Activated CD4-positive, alpha-beta T cell treated with anti-CD3 and anti-CD28 coated beads for 1 hour (primary cell): ENCODE results near the gene IKBKE.

Experiments
- DNase-seq: peaks from one replicate; pipeline ENCODE4 v3.0.0-alpha.2; 2020

Gene IKBKE

DNA sequence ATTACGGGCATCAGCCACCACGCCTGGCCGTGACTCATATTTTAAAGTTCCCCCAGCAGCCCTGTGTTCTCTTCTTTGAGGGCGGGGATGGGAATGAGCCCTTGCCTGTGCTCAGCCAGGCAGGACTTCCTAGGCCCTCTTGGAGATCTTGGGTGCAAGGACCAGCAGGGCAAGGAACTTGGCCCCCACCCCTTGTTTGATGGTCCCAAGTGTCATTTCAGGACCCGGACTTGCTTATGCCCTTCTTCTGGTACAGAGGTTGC, 46.4 kb downstream of the IKBKE start:
- DNase-seq: no peak

DNA sequence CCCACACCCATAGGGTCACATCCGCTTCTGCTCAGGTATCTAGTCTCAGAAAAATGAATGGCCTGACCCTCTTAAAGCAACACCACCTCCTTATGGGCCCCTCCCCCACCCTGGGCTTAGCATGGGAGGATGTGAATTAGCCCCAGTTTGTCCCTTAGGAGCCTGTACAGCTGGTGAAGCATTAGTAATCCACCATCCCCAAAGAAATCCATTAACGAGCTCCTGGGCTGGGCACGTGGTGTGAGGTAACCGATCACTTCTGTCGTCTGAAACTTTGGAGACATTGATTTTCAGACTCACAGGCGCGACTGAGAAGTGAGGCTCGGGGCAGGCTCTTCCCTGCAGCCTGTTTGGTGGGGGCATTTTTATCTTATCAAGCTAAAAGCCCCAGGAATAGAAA, 47.5 kb downstream of the IKBKE start:
- DNase-seq: no peak

GRCh38 chr1:206518206-206518605, 47.9 kb downstream of the IKBKE start:
- no peak for DNase-seq

- DNase-seq: no peak
Observed at GRCh38 chr1:206518743-206519142, 48.5 kb downstream of the IKBKE start.

- no peak for DNase-seq
Observed at GRCh38 chr1:206521127-206521526, 50.9 kb downstream of the IKBKE start.

GRCh38 chr1:206521694-206522402, 51.6 kb downstream of the IKBKE start:
- no peak for DNase-seq

DNA sequence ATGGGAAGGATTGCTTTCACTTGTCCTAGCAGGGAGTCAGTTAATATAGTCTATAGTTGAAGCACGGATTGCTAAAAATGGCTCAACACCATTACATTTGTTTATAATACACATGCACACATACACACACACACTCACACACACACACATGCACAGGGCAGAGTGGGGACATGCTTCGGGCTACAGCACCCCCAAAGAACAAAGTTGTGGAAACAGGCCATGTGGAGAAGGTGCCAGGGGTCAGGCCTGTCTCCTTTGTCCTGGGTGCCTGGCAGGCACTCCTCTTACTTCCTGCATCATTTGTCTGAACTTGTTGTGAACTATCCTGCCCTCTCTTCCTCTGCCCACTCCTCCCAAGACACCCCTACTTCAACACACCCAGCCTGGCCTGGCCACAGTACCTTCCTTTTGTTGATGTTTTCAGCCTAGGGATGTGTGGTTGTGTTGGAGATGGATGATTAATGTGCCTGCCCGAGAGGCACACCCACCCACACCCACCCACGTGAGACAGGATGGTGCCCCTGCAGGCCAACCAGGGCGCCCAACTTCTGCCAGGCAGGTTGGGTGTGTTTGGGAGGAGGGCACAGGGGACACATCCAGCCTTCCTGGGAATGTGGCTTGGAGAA, 54.6 kb downstream of the IKBKE start:
- DNase-seq: no peak

DNA sequence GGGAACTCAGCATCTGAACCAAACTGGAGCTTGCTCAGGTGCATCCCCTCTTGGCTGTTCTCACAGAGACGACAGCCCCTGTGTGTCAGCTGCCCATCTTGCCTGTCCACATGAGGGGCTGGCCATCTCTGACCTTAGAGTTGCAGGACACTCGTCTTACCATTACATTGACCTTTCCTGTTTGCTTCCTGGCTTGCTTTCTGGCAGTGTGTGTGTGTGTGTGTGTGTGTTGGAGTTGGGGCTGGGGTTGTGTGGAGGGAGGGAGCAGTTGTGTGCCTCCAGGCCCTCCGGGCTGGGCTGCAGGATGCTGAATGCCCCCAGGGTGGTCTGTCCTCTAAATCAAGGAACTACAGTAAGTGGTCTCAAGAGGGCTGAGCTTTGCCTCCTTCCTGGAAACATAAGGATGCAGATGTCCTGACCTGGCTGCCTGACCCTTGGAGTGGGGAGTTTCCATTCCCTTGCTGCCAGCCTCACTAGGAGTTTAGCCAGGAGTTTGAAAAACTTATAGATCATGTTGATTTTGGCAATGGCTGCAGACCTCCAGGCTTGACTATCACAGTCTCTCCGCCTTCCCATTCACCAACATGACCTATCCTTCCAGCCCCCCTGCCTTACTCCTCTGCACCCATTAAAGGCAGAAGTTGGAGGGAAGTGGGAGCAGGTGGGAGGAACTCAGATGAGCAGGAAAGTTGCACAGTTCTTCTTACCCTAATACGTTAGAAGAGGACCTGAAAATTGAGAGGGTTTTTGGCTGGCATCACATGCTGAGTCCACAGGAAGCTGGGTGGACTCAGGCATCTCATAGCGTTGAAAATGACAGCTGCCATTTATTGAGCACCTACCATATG, 56.0 kb downstream of the IKBKE start:
- DNase-seq: no peak

GRCh38 chr1:206529425-206529824, 59.1 kb downstream of the IKBKE start:
- DNase-seq: no peak

- DNase-seq: no peak
Observed at GRCh38 chr1:206532368-206532767, 62.1 kb downstream of the IKBKE start.

DNA sequence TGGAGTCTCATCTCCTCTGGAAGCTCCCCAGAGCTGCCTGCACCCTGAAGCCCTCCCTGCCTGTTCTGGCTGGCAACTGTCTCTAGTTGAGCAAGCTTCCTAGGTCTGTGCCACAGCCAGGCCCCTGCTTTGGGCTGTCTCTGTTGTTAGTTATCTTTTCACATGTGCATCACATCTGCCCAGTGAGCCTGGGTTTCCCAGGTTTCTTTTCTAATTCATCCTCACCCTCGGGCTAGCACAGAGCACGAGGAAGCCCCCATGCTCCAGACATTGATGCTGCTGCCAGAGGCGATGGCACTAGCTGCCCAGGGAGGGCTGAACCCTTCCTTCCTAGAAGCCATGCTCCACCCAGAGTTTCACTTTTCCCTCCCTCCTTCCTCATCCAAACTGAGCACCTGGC, 64.3 kb downstream of the IKBKE start:
- no peak for DNase-seq

GRCh38 chr1:206535853-206536188, 65.5 kb downstream of the IKBKE start:
- DNase-seq: no peak

- DNase-seq: no peak
Observed at GRCh38 chr1:206537141-206537540, 66.9 kb downstream of the IKBKE start.

DNA sequence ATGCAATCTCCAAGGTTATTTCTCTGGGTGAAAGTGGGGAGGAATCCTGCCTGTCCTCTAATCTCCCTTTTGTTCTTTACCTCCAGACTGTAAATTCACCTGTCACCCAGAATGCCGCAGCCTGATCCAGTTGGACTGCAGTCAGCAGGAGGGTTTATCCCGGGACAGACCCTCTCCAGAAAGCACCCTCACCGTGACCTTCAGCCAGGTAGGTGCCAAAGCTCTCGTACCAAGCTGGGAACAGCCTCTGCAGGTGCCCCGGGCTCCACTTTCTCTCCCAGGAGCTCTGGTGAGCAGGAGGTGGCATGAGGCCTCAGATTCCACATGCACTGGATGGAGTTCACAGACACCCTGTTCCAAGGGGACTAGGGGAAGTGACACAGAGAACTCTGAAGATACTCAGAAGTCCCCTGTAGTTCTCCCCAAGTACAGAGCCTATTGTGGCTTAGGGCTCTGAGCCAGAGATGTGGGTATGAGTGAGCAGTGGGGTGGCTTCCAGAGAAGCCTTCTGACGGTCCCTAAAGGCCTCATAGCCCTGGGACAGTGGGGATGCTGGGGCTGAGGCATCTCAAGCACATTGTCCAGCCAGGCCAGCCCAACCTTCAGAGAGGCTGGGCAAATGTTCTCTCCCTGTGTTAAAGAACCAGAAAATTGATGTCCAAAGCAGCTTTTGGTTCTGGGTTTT, 68.0 kb downstream of the IKBKE start:
- DNase-seq: no peak

GRCh38 chr1:206538901-206539640, 68.8 kb downstream of the IKBKE start:
- no peak for DNase-seq

DNA sequence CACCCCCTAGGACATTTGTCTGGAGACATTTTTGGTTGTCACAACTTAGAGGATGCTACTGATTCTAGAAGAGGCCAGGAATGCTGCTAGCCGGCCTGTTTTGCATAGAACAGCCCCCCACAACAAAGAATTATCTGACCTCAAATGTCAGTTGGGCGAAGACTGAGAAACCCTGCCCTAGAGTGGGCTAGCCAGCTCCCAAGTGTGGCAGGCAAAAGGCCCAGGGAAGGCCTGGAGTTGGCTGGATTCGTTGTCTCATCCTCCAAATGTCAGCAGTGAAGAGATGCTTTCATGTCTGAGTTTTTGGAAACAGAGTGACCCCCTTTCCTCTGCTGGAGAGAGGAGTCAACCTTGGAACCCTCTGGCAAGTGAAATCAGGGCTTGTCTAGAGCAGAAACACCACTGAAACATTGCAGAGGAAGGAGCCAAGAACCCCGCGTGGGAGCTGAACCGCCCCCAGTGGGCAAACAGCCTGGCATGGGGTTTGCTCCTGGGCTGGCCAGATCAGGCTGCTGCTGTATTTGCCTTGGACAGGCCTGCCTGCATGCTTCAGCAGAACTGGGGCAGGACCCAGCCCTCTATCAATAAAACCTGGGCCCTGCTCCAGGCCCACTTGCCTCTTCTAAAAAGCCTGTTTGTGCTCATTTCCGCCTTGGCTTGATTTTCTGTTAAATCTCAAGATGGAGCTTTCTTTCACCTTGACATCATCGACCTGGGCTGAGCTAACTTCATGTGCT, 69.9 kb downstream of the IKBKE start:
- DNase-seq: no peak

GRCh38 chr1:206541236-206541833, 71.1 kb downstream of the IKBKE start:
- DNase-seq: no peak

DNA sequence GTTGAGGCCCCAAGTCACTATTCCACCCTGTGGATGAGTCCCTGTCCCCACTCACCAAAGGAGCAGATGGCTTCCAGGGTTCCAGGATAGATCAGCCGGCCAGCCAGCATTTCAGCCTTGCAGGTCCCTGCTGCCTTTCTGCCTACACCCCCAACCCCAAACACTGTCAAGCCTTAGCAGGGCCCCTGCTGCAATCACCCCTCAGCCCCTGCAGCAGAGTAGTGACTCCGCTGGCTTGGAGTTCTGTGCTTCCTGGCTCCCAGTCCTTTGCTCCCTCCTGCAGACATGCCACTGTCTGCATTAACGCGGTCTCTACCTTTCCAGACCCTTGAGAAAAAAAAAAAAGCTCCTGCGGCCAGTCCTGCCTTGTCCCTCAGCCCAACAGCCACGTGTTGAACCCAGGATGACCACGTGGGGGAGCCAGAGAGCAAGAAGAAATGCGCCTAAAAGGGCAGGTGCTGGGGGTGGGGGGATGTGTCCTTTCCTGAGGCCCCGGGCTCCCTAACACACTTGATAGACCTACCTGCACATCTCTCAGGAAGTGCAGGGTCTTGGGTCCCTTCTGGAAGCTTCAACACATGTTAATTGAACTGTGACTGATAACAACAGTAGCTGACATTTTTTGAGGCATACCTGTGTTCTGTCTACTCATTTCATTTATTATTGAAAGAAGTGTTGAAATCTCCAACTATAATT, 74.4 kb downstream of the IKBKE start:
- peak; percentile 72 for DNase-seq

GRCh38 chr1:206545351-206545750, 75.1 kb downstream of the IKBKE start:
- DNase-seq: no peak
